GM21529 (cell line): Measurements from ENCODE around the gene PAPSS2.

ENCODE experiments used
- ATAC-seq: cut with Tn5 transposase; IDR thresholded peaks from one replicate; pipeline ENCODE4 v1.9.1; 2021; ENCODE audit not compliant: unreplicated experiment

The PAPSS2 gene

DNA sequence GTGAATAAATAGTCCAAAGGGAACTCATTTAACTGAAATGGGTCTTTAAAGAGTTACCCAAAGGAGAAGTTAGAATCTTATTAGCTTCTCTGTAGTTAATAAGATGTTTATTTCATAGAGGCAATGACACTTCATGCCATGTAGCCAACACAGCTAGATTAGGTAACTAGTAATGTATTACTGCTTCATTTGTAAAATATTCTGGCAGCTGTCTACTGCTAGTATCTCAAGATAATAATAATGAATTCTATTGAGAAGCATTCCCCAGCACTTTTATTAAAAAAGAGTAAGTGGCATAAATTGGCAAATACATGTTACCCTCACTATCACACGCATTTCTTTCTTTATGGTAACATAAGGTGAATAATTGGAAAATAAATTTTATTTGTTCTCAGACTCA lies 10.1 kb downstream of the PAPSS2 start:
- ATAC-seq, result no peak

DNA sequence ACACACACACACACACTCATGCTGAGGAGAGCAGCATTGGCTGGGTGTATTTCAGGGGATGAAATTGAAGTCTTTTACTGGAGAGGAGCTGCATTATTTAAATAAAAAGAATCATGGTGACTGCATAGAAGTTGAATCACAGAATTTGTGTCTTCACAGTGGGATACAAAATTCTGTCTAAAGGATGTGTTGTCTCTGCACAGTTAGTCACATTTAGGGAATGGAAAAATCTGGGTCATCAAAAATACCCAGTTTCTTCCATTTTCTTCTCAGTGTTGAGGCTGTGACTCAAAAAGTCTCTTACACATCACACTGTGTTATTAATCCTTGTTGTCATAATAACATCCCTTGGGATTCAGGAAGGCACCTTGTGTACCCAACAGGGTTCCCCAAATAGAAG lies 10.9 kb downstream of the PAPSS2 start:
- ATAC-seq, result no peak

DNA sequence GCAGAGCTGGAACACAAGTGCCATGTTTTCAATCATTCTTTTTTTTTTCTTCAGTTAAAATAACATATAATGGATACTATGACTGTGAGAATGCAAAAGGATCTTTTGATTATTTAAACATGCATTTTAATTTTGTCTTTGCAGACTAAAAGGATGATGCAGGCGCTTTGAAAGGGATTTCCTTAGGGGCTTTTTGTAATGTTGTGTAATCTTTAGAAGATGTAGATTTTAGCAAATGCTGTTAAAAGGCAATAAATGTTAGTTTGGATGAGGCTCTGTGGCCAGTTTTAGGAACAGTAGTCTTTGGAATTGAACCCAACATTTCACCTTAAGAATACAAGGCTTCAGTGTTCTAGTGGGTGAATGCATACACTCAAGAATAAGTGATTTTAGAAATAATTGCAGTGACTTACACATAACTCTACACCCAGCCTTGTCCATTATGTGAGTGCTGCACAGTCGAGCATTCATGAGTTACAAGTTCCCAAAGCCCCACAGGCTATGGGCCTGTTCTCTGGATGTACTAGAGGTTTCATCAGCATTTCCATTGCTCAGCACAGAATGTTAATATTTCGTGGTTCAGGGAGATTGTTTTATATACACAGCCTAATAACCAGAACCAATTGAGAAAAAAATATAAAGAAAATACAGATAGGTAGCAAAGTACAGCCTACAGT lies 11.6 kb downstream of the PAPSS2 start:
- no peak for ATAC-seq

DNA sequence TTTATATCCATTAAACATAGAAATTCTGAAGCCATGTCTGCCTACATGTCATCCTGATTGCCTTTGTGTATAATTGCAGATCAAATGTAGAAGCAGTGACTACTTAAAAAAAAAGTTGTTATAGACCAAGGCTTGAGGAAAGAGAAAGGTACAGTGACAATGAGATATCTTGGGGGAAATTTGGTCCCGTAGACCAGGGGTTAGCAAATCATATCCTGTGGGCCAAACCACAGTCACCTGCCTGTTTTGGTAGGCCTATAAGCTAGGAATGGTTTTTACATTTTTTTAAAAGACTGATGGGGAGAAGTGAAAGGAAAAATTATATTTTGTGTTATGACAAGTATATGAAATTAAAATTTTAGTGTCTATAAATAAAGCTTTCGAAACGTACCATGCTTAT lies 12.9 kb downstream of the PAPSS2 start:
- ATAC-seq, result no peak

DNA sequence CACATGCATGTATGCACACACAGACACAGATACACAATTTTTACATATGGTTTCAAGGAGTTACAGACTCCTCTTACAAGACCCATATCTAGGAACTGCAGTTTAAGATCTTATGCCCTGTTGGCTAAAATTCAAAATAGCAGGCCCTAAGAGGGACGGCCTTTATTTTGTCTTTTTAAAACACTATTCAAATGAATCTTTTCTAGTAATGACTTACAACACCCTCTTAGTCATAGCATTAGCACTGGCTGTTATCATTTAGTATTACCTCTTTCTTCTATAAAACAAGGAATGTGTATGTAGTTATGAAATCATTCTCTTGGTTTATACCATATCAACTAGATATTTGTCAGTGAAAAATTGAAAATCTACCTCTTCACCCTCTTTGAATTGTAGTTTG lies 15.3 kb downstream of the PAPSS2 start:
- no peak for ATAC-seq

DNA sequence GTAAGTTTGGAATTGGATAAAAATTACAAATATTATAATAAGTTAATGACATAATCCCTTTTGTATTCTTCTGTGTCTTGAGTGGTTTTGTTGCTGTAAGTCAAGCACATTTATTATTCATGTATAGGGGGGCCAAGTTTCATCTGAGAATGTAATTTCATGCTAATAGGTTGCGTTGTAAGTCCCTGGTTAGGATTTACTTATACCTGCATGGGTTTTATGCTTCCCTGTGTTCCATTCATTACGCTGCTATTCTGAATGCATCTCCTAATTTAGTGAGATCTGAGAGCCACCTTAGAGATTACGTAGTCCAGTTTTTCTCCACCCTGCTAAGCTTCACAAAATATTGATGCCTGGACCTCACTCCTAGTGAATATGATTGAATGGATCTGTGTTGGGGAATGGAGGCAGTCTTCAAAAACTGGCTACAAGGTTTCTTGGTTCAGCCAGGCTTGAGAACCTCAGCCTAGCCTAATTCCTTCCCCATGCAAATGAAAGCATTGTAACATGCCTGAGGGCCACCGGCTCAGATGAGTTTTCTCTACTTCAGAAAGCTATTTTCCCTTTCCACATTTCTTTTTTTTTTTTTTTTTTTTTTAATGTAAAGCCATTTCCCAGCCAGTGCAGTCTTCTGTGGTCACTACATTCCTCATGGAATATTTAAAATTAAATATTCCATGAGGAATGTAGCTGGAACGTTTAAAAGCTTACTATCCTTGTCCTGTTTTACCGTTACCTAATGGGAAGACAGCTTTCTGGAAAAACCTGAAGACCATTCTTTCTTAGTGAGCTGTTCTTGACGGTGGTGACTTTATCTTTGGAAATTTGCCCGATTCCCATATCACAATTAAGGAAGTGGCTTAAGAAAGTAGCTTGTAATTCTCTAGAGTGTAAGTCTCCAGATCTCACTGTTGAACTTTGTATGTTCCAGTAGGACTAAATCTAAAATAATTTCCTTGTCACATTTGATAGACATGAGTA lies 16.0 kb downstream of the PAPSS2 start:
- ATAC-seq, result no peak

DNA sequence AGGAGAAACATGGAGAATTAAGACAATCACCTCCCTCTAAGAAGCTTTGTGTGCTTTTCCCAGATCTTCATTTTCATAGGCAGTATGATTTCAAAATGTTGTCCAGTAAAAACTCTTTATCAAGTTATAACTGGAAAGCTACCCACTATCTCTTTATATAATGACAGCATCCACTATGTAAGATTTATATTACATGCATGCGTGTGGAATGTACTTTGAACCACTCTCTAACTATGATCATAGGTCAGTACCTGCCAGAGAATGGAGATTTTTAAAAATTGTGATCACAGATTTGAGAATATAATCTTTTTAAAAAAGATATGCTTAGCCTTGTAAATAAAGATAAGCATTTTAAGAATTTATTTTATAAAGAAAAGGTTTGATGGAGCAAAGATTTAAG lies 17.9 kb downstream of the PAPSS2 start:
- ATAC-seq, result no peak

DNA sequence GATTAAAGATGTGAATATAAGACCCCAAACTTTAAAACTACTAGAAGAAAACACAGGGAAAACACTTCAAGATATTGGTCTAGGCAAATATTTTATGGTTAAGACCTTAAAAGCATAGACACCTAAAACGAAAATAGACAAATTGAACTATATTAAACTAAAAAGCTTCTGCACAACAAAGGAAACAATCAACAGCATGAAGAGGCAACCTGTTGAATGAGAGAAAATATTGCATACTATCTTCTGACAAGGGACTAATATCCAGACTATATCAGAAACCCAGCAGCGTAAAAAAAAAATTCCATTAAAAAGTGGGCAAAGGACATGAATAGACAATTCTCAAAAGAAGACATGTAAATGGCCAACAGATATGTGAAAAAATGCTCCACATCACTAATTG lies 18.6 kb downstream of the PAPSS2 start:
- ATAC-seq, result no peak

DNA sequence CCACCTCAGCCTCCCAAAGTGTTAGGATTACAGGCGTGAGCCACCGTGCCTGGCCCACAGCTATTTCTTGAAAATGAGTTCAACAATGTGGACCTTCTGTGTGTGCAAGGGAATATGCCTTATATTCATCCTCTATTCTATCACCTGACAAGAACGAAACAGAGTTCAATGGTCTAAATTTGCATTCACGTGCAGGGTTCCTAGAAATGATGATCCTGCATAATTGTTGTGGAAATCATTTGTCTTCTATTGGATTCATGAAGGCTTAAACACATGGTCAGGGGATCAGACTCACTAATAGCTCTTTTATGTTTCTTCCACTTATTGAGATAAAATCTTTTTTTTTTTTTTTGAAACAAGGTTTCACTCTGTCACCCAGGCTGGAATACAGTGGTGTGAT lies 23.7 kb downstream of the PAPSS2 start:
- no peak for ATAC-seq

DNA sequence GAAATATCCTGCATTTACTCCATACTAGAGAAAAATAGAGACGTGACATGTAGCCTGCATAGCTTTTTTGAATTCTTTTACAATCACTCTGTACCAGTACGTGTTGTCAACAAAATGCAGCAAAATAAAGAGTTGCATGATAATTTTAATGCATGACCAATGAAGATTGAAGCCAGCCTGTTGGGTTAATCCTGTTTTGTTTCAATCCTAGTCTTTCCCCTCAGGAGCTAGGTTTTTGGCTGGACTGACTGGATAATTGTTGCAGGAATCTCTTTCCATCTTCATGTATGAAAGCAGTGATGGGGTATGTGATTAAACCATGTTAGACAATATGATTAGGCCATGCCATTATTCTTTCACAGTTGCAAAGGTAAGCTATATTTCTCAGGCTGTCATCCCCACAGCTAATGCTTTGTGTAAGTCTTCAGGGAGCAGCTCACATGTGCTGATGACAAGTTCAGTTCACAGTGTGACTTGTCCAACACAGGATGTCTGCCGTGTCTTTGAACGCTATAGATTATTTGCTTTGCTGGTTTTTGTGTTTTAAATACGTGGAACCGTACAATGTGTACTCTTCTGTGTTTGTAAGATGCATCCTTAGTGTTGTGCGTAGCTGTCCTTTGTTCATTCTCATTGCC lies 24.4 kb downstream of the PAPSS2 start:
- ATAC-seq, result no peak

DNA sequence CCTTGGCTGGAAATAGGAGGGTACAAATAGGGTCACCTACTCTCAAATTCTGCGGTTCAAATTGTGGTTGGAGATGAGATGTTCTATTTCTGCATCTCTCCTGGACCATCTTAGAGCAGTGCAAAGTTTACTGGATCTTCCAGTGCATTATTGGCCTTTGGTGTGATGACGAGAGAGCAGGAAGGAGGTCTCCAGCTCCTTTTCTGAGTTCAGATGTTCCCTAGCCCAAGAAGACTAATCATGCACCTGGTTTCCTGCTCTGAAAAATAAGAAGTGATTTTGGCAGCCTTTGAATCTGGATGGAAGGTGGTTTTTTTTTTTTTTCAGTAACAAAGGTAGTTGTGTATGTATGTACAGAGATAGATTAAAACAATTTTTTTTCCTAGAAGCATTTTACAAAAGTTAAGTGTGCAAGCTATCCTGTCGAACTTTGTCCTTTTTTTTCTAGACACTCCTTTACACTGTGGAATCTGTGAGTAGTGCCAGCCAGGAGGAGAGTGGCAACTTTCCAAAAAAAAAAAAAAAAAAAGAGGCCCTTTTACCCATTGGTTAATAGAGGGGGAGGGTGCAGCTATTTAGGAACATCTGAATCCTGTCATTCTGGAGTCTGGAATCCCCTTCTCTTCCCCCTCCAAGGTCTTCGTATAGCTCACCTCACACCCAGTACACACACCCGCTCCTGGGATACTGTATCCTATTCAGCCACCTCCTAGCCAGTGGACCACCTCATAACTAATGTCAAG lies 26.3 kb downstream of the PAPSS2 start:
- no peak for ATAC-seq

DNA sequence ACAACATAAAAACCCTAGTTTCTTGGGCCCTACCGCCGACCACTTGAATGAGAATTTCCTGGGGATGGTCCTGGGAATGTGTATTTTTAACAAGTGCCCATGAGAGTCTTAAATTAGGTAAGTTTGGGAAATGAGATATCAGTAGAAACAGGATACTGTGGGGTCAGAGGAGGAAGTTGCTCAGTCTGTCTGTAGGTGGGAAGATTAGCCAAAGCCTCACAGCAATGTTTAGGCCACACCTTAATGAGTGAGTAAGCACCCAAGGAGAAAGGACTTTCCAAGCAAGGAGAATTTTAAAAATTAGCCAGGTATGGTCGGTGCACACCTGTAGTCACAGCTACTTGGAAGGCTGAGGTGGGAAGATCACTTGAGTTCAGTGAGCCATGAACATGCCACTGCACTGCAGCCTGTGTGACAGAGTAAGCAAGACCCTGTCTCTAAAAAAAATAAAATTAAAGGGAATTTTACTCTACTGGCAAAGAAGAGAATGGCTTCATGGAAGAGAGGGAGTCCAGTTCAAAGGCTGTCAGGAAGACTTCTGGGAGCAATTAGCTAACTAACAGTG lies 31.9 kb downstream of the PAPSS2 start:
- no peak for ATAC-seq

DNA sequence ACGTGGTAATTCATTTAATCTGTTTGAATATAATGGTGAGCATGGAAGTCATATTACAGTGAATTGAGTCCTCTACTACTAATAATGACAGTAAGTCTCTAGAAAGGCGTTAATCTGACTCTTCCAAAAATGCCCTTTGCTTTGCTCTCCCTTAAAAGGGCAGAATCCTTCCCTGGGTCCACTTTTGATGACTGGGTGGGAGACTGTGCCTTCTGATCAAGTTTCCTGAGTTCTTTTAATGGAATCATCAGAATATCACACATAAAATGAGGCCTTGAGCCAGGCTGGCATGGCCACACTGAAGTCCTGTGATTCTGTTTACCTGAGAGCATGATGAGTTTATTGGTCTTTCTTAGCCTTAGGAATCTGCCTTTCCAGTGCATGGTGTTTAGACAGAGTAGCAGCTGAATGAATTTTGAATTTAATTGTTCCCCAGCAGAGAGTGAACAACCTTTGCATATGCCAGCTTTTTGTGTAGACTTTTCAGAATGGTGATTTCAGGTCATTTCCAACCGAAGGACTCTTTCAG lies 33.3 kb downstream of the PAPSS2 start:
- no peak for ATAC-seq

DNA sequence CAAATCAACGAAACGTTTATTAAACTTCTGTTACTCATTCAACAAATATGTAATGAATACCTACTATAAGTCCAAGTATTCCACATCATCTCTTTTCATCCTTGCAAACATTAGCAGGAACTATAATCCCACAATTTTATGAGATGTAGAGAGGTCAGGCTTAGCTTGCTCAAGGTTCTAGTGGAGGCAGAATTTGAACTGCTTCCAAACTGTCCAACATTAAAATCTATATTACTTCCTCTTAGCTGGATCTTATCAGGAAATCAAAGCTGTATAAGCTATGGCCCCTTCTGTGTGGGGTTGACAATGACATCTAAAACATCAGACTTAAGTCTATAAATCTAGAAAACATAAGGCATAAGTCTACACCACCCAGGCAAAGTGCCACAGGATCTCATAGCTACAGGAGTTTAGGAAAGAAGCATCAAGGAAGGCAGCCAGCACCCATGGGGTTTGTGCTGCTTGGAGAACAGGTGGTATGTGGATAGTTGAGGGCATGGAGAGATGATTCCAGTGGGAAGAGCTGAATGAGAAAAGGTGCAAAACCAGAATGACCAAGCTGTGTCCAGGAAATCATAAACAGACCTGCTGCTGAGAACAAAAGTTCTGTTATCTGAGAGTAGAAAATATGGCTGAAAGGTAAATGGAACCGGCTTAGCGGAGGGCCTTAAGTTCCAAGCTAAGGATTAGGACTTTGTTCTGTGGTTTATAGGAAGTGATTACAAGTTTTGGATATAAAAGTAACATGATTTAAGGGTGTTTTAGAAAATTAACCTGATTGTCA lies 34.5 kb downstream of the PAPSS2 start:
- no peak for ATAC-seq

DNA sequence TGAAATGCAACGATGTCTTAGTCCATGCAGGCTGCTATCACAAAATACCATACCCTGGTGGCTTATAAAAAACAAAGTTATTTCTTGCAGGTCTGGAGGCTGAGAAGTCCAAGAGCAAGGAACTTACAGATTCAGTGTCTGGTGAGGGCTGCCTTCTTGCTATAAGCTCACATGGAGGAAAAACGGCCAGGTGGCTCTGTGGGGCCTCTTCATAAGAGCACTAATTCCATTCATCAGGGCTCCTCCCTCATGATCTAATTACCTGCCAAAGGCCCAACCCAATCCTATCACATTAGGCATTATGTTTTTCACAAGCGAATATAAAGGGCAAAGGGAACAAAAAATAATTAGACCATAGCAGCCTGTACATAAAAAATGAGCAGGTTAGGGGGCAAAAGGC lies 35.4 kb downstream of the PAPSS2 start:
- ATAC-seq, result no peak

DNA sequence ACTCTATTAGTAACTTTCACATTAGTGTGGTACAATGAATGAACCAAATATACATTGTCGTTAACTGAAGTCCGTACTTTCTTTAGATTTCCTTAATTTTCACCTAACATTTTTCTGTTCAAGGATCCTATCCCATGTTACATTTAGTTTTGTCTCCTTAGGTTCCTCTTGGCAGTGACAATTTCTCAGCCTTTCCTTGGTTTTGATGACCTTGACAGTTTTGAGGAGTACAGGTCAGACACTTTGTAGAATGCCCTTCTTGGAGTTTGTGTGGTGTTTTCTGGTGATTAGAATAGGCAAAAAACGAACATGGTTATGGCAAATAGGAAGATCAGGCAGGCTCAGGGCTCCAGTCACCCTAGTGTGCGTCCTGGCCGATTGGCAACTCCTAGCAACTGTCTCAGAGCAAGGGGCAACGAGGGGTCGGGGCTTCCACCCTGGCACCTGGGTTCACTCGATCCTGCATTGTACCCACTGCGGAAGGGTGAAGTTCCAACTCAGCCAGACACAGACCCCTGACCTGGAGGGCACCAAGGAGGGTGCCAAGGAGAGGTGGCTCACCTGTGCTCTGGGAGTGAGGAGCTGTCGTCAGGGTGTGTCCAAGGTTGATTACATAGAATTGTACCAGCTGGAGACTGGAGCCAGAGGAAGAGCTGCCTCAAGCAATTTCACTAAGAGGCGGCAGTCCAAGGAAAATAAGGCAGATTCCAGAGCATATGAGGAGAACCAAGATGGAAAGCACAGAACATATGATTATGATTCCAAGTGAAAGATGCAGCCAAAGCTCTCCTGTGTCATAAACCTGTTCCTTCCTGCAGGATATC lies 37.5 kb downstream of the PAPSS2 start:
- ATAC-seq, result no peak

DNA sequence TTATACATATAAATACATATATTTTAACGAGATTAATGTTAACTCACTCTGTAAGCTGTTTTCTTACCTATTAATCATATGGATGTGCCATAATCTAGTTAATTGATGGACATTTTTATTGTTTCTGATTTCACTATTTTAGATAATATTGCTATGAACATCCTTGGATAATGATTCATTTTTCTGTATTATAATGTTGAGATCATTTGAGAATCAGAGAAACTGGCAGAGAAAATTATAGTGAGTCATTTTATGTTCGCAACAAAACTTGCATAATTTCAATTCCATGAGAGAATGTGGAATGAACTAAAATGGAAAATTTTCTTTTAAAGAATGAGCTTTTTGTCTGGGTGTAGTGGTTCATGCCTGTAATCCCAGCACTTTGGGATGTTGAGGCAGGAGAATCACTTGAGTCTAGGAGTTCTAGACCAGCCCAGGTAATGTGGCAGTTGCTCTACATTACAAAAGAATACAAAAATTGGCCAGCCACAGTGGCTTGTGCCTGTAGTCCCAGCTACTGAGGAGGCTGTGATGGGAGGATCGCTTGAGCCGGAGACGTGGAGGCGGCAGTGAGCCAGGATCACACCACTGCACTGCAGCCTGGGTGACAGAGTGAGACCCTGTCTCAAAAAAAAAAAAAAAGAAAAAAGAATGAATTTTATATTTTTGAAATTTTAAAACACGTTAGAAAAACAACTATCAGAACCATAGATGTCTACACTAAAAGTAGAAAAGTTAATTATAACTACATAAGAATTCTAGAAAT lies 40.5 kb downstream of the PAPSS2 start:
- no peak for ATAC-seq

DNA sequence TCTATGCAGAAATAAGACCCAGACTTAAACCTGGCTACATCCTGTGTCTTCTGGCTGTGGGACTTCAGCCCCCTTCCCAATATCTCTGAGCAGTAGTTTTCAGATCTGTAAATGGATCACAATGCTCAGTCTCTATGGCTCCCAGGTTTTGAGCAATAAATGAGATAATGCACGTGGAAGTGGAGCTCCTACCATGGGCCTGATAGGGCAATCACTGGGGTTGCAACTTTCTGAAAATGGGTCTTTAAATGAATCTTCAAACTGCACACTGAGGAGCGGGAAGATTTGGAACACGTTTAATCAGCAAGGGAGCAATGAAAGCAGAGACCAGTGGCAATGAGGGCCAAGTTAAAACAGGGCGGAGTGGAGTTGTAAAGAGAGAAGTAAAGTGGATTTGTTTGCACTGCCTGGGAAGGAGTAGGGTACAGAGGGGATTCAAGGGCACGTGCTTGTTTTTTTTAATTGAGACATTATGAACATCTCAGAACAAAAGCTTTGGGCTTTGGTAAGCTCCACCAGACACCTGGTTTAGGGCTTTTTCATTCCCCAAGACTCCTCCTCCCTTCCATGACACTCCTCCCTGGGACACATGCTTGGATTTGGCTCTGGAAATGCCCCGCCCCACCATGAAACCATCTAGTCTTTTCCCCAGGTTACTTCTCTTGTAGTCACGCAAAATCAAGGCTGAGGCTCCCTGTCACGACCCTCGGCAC lies 42.7 kb downstream of the PAPSS2 start:
- ATAC-seq, result no peak
